Activated CD8-positive, alpha-beta memory T cell treated with anti-CD3 and anti-CD28 coated beads for 36 hours (primary cell): ENCODE results near the gene POLR3GL. TPM values are rescaled to one million over a fixed set of nuclear protein-coding genes. Genes with fewer than 3 reads are reported as not detected.

Experiments
- CTCF ChIA-PET: fragments of 350-600 bp; sonication (Branson Sonifier 250); formaldehyde crosslinking; loops from one replicate; lab custom pipeline; 2021; ENCODE audit warnings: antibody characterized with exemption; lab: Charles Lee
- POLR2A ChIA-PET: fragments of 350-600 bp; sonication (Branson Sonifier 250); formaldehyde crosslinking; loops from one replicate; lab custom pipeline; 2021; ENCODE audit warnings: antibody characterized with exemption; lab: Charles Lee
- total RNA-seq, 2 experiments: library from RNA; stranded (reverse); gene quantifications; one replicate each; pipeline ENCODE4 v1.2.3, GENCODE V29; 2021

The POLR3GL gene
- total RNA-seq, 2 experiments from 2014 or later = 18.1 to 21.9 TPM

DNA sequence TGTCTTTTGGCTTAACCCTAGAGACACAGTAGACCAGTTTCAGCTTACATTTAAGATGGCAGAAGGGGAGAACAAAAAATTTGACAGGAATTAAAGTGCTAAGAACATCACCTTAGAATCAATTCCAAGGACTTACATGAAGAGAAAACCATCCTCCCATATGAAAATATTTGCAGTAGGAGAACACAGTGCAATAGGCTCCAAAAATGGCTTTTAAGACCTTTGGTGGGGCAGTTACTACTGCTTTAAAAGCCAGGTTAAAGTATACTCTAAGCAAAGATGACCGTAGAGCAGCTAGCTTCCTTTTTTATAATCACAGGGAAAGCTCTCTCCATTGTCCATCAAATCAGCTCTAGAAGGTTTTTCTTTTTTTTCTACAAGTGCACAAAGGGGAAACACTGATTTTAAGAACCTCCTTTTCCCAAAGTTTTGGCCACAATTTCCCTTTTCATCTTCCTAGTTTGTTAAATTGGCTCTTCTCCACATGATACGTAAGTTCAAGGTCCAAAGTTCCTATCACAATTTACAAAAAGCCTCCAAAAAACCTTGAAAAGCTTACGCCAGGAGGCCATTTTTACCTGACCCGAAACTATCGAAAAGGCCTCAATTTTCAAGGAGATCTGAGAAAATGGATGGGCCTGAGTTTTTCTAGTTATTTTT lies 28.6 kb downstream of the POLR3GL start:
- POLR2A ChIA-PET = interaction anchor here (1.2 to 3.5 kb wide), 2 partner anchors 14 to 30 kb away, joined by 5 to 19 read pairs; no protein-coding TSS in a partner anchor
- CTCF ChIA-PET = interaction anchor here (1.1 to 4.8 kb wide), 7 partner anchors 8 to 148 kb away, joined by 3 to 27 read pairs (median 4); partner anchors contain the start of genes NUDT17 and RBM8A

DNA sequence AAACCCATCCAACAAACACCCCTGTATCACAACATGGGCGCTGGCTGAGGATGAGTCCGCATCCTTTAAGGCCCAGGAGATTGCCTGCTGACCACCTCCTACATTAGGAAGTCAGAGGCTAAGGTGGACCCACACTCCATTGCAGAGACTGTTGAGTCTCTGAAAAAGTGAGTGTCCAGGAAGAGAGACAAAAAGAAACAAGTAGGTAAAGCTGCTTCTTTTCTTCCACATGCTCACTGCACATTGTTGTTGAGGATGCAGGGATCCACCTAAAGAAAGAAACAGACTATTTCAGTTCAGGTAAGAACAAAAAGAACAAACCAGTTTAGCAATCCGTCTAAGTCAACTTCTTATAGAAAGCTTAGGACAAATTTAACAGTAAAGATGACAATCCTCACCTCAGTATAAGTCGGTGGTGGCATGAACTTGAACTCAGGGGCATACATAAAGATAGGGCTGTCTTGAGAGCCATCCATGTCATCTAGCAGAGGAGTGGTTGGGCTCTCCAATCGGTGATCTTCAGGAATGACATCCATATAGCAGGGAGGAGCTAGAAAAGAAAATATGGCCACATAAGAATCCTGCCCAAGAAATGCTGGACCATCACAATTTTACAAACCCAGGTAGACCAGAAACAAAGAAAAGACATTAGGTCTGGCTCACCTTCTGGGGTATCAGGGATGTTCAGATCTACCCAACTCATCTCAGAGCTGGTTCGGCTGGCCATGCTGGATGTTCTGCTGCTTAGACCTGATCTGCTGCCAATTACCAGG lies 29.3 kb downstream of the POLR3GL start:
- ChIA-PET POLR2A (interaction anchor here (1.2 to 3.5 kb wide), 2 partner anchors 14 to 31 kb away, joined by 5 to 19 read pairs; no protein-coding TSS in a partner anchor), CTCF (interaction anchor here (1.2 to 4.8 kb wide), 5 partner anchors 9 to 149 kb away, joined by 3 to 27 read pairs (median 7); partner anchors contain the start of gene NUDT17)

DNA sequence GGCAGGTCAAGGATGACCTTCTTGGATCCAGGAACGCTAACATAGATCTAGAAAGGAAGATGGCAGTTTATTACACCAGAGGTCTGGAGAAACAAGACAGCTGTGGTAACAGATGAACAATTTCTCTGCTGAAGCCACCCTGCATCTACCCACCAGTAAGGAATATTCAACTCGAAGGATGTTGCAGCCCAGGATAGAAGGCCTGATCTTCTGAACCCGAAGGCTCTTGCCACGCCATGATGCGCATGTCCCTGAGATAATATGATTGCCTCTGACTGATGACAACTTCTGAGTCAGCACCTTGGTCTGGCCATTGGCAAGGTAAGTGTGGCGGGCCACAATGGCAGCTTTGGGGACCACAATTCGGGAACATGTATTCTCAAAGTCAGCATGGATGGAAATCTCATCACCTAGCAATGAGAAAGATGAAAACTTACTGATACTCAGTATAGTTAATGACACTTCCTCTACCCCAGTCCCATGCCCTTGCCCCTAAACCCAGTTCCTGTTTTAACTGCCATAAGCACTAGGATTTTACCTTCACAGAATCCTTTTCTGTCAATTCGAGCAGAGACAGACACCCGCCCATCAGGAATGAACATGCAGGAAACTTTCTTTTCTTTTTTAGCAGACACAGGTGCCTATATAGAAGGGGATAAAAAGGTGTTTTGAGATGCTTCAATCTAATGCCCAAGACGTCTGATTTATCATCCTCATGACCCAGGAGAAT lies 30.1 kb downstream of the POLR3GL start:
- ChIA-PET POLR2A (interaction anchor here (1.2 to 3.5 kb wide), 3 partner anchors 9 to 31 kb away, joined by 5 to 19 read pairs (median 18); no protein-coding TSS in a partner anchor), CTCF (interaction anchor here (1.9 to 5.1 kb wide), 4 partner anchors 10 to 17 kb away, joined by 7 to 37 read pairs (median 18); no protein-coding TSS in a partner anchor)

DNA sequence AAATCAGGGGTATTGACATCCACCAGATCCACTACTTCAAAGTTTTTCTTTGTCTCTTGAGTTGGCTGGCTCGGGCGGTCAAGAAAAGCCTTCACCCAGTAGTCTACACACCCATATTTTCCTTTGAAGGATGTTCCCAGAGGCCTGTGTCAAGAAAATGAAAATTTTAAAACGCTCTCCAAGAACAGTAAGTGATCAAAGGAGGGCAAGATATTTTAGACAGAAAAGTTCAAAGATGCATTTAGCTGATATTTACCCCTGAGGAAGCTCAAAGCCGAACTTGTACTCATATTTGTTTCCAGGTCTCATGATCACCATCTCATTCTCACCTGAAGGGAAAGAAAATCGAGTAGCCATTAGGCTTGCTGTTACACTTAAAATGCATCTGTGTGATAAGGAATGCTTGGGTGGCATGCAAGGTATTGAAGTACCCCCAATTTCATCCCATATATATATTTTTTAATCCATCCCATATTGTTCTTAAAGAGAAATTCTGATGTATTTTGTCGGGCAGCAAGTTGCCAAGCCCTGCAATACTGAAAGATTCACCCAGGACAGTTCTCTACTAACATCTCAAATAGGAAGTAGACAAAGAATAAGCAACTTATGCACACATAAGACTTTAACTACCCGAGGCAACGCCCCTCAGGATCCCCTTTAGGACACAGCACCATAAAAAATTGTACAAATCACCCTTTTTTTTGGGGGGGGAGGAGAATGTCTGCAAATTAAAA lies 30.8 kb downstream of the POLR3GL start:
- CTCF ChIA-PET = interaction anchor here (5.1 kb wide), 1 partner anchor 17 kb away, joined by 37 read pairs; no protein-coding TSS in a partner anchor
- POLR2A ChIA-PET = interaction anchor here (2.9 kb wide), 1 partner anchor 10 kb away, joined by 18 read pairs; no protein-coding TSS in a partner anchor

DNA sequence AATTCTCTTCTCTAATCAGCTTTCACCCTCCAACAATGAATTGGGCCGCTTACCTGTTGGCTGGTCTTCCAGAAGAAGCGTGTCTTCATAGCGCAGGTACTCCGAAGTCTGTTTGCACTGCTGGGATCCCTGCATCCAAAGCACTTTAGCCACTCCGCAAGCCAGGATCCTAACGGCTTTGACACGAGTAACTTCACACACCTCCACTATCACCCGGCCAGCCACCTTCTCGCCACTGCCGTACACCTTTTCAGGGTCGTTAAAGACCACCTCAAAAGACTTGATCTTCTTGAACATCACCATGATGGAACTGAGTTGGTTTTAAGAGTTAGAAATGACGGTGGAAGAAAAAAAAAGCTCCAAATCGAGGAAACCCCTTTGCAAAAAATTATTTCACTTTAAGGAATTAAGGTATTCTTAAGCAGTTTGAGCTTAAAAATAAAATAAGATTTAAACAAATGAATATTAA lies 31.5 kb downstream of the POLR3GL start:
- ChIA-PET POLR2A (interaction anchor here (0.6 to 2.9 kb wide), 9 partner anchors 10 to 177 kb away, joined by 3 to 28 read pairs (median 4); partner anchors contain the start of gene PIAS3), CTCF (interaction anchor here (0.7 to 5.1 kb wide), 3 partner anchors 9 to 18 kb away, joined by 3 to 37 read pairs (median 5); no protein-coding TSS in a partner anchor)

DNA sequence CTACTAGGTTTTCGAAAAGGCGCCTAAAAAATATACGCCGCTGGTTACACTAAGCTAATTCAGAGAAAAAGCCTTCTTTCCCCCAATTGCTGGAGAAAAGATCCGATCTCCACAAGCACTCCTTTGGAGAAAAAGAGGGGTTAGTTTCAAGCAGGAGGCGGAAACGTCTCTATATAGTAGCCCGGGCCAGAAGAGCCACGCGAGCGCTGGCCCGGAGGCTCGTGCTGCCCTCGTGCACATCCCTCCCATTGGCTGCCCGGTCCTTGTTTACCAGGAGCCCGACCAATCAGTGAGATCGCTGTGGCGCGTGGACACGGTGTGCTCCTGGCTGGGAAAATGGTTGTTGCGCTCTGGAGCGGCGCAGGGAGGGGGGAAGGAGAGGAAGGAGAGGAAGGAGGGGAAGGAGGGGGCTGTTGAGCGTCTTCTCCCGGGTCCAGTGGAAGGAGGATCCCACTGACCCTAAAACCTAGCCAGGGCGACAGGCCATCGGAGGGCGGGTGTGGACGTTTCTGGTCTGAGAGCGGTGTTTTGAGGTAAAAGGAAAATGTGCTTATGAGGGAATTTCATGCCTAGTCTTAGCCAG lies 32.0 kb downstream of the POLR3GL start, which contains the start of gene TXNIP:
Gene TXNIP (minus strand): TSS at position 147 of the 583 bp plus-strand sequence. CDS start 313 bp downstream, outside the sequence.
- POLR2A ChIA-PET = interaction anchor here (0.6 to 2.9 kb wide), 12 partner anchors 8 to 177 kb away, joined by 3 to 28 read pairs (median 4); partner anchors contain the start of genes ANKRD34A, PIAS3 and POLR3GL
- CTCF ChIA-PET = interaction anchor here (0.7 to 5.1 kb wide), 6 partner anchors 10 to 151 kb away, joined by 3 to 37 read pairs (median 5); partner anchors contain the start of gene NUDT17

DNA sequence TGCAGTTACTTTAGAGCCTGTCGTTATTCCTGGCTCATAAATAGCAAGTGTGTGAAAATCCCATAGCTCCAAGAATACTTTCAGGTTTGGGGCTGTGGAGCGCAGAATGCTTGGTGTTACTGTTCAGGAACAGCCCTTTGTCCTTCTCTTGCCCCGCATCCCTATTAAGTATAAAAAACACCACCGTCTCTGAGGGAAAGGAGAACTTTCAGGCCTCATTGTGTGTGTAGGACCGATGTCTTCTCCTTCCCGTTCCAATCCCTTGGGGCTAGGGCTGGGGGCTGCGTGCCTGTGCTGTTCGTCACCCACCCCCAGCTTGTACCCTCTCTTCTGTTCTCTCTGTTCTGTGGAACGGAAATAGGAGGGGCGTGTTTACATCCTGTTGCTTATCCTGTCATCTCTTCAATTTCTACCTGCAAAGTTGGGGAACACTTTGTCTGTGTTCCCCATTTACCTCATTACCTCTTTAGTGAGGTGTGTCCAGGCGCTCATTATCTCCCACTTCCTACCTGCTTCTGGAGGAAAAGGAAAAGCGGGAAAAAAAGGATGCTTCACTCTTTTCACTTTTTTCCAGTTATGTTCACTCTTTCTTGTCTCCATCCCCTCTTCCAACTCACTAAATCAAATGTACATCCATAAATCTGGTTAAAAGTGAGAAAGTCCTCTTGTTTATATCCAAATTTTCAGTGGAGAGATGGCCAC lies 32.7 kb downstream of the POLR3GL start:
- CTCF ChIA-PET = interaction anchor here (0.8 to 5.1 kb wide), 6 partner anchors 9 to 152 kb away, joined by 3 to 37 read pairs (median 4); partner anchors contain the start of gene NUDT17
- POLR2A ChIA-PET = interaction anchor here (0.6 to 2.9 kb wide), 9 partner anchors 9 to 139 kb away, joined by 3 to 28 read pairs (median 4); partner anchors contain the start of genes ANKRD34A, PIAS3 and POLR3GL

DNA sequence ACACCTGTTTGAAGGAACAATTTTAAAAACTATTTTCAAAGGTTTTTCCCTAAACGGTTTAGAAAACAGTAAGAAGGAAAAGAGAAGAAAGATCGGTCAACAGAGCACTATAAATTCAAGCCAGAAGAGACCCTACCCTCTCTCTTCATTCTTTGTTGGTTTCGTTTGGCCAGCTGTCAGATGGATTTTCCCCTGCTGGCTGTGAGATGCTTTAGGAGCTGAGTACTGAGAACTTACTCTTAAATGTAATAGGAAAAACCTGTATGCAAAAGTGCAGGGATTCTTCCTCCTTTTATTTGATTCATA lies 33.2 kb downstream of the POLR3GL start:
- POLR2A ChIA-PET = interaction anchor here (0.8 to 2.9 kb wide), 4 partner anchors 13 to 36 kb away, joined by 3 to 28 read pairs (median 11); partner anchors contain the start of genes ANKRD34A and POLR3GL
- CTCF ChIA-PET = interaction anchor here (0.6 to 5.1 kb wide), 5 partner anchors 15 to 38 kb away, joined by 3 to 37 read pairs (median 3); no protein-coding TSS in a partner anchor

DNA sequence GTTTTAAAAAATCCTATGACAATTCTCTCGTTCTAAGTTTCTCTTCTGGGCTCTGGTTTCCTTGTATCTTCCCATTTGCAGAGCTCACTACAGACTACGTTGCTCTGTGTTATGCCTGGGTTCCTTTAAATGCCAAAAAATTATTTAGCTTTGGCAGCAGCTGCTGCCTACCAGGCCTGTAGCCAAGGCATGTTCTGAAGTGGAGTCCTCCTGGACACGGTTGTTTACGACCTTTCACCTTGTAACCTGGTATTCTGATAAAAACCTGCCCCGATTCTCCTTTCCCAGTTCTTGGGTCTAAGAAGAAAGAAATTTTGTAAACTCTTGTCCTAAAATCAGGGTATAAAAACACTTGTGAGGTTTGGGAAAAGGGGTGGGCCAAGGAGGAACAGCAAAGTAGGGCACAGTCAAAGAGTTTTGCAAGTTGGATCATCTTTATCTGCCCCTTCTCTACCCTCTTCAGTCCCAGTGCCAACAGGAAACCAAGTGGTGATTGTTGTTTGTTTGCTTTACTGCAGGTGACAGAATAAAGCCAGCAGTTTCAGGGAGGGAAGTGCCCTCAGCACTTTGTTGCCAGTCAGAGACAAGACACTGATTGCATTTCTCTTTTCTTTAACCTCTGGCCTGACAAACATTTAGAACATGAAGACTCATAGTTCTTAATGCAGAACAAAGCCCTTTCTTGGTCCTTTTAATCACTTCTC lies 35.0 kb downstream of the POLR3GL start:
- POLR2A ChIA-PET = no interaction called here
- CTCF ChIA-PET = interaction anchor here (1.0 to 5.1 kb wide), 3 partner anchors 11 to 153 kb away, joined by 4 to 37 read pairs (median 4); no protein-coding TSS in a partner anchor

DNA sequence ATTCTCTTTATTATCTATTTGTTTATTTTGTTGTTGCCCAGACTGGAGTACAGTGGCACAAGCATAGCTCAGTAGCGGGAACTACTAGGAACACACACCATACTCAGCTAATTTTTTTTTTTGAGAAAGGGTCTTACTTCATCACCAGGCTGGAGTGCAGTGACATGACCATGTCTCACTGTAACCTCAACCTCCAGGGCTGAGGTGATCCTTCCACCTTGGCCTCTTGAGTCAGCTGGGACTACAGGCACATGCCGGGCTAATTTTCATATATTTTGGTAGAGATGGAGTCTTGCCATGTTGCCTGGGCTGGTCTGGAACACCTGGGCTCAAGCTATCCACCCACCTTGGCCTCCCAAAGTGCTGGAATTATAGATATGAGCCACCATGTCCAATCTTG lies 37.2 kb downstream of the POLR3GL start:
- CTCF ChIA-PET = interaction anchor here (1.8 to 5.0 kb wide), 2 partner anchors 23 to 156 kb away, joined by 5 to 28 read pairs; partner anchors contain the start of gene NUDT17
- POLR2A ChIA-PET = interaction anchor here (1.4 kb wide), 1 partner anchor 37 kb away, joined by 3 read pairs; the partner anchor contains the start of genes ANKRD34A and POLR3GL

DNA sequence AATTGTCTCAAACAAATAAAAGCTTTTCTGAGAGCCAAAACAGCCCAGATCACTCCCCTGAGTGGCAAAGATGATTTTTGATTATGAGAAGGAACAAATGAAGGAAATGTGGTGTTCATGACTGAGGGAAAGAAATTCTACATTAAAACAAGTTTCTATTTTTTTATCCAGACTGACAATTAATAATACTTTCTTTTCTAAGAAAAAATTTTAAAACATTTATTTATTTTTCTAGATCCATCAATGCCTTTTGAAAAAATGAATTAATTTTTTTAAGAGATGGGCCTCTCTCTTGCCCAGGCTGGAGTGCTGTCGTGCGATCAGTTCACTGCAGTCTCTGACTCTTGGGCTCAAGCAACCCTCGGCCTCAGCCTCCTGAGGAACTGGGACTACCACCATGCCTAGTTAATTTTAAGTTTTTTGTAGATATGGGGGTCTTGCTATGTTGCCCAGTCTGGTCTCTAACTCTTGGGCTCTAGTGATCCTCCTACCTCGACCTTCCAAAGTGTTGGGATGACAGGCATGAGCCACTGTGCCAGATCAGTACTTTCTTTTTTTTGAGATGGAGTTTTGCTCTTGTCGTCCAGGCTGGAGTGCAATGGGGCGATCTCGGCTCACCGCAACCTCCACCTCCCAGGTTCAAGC lies 43.1 kb downstream of the POLR3GL start:
- ChIA-PET POLR2A (interaction anchor here (0.6 to 1.0 kb wide), 3 partner anchors 28 to 67 kb away, joined by 3 to 6 read pairs (median 4); no protein-coding TSS in a partner anchor), CTCF (interaction anchor here (0.6 to 9.5 kb wide), 12 partner anchors 14 to 163 kb away, joined by 3 to 161 read pairs (median 3); partner anchors contain the start of gene HJV)

DNA sequence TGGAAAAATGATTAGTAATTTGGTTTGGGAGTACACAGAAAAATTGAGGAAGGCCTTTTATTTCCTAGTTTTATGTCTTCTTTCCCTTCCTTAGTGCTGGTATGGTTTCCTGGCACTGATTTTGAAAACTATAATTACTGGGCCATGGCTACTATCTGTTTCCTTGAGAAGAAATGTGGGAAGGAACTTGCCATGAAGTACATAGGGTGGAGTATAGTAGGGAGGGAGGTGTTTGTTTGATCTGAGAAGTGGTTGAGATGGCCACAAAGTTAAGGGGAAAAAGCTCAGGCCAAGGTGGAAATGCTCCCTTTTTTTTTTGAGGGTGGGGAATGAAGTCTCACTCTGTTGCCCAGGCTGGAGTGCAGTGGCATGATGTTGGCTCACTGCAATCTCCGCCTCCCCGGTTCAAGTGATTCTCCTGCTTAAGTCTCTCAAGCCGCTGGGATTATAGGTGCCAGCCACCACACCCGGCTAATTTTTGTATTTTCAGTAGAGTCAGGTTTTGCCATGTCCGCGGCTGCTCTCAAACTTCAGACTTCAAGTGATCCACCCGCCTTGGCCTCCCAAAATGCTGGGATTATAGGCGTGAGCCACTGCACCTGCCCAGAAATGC lies 45.7 kb downstream of the POLR3GL start:
- ChIA-PET POLR2A (no interaction called here), CTCF (interaction anchor here (0.6 to 9.5 kb wide), 3 partner anchors 23 to 117 kb away, joined by 3 to 161 read pairs (median 3); no protein-coding TSS in a partner anchor)

DNA sequence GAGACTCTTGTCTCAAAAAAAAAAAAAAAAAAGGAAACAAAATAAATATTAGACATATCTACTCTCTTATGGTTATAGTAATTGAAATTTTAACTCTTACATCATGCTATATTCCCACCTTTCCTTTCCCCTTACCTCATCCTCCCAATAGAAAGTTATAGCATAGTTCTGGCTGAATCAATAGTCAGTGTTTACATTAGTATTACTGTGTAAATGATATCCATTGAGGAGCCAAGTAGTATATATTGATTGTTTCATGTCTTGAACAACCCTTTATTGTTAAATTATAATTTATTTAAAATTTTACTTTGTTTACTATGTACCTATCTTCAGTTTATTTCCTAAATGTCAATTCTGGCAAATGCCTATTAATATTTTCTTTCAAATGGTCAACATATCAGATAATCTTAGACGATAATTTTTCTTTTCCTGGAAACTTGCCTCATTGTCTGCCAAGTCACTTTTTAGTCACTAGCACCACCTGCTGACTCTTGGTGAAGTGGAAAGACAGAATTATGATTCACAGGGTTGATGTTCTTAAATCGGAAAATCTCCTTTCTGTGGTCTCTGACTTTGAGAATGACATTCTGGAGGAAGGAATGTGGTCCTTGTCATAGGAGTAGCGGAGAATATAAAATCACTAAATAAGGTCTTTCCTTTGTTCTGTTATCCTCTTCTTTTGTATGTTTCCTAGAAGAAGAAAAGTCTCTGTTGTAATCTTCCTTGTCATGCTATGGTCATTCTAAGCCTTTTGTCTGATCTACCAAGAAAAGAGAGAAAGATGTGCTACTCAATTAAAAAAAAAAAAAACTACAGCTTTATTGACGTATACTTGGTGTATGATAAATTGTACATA lies 48.4 kb downstream of the POLR3GL start:
- POLR2A ChIA-PET = interaction anchor here (0.9 kb wide), 1 partner anchor 55 kb away, joined by 5 read pairs; the partner anchor contains the start of gene LIX1L

More for the DNA sequence above, 48.4 kb downstream of the POLR3GL start:
- CTCF ChIA-PET = interaction anchor here (0.7 to 9.5 kb wide), 5 partner anchors 8 to 48 kb away, joined by 3 to 161 read pairs (median 3); partner anchors contain the start of genes ANKRD34A, HJV and POLR3GL
